Liver (tissue), 9 donors: ENCODE results near the gene LRRC74B. TPM values are rescaled to one million over a fixed set of nuclear protein-coding genes. Genes with fewer than 3 reads are reported as not detected.

Experiments
- DNase-seq: peaks from one replicate; pipeline ENCODE4 v3.0.0-alpha.2; 2017; ENCODE audit warnings: low spot score
- H3K27ac ChIP-seq, 2 donors: one replicate each; pipeline ENCODE4 v1.7.0; 2013; ENCODE audit warnings: inconsistent platforms in 2 of 2, low read length in 2 of 2, control low read depth in 1 of 2, low read depth in 1 of 2, mild to moderate bottlenecking in 1 of 2
- H3K27me3 ChIP-seq, 4 donors: one replicate each; pipeline versions ENCODE4 v1.6.1 to v1.7.0; 2013; ENCODE audit warnings: low read length in 3 of 4, inconsistent platforms in 1 of 4, mild to moderate bottlenecking in 1 of 4, moderate library complexity in 1 of 4; ENCODE audit not compliant: control insufficient read depth in 4 of 4, insufficient read depth in 4 of 4
- H3K36me3 ChIP-seq, 4 donors: one replicate each; pipeline versions ENCODE4 v1.6.1 to v1.7.0; 2013; ENCODE audit warnings: low read length in 3 of 4, mild to moderate bottlenecking in 3 of 4, low read depth in 1 of 4, moderate library complexity in 1 of 4; ENCODE audit not compliant: control insufficient read depth in 4 of 4, insufficient read depth in 3 of 4
- H3K4me1 ChIP-seq, 4 donors: one replicate each; pipeline versions ENCODE4 v1.6.1 to v1.7.0; 2013; ENCODE audit warnings: low read length in 3 of 4, mild to moderate bottlenecking in 3 of 4, moderate library complexity in 1 of 4; ENCODE audit not compliant: control insufficient read depth in 4 of 4, insufficient read depth in 4 of 4
- H3K4me3 ChIP-seq, 3 donors: one replicate each; pipeline versions ENCODE4 v1.6.1 to v1.7.0; 2013; ENCODE audit warnings: low read length in 3 of 3, control low read depth in 1 of 3, low read depth in 1 of 3, mild to moderate bottlenecking in 1 of 3
- H3K9ac ChIP-seq, 2 donors: one replicate each; pipeline ENCODE4 v1.7.0; 2013; ENCODE audit warnings: low read length in 2 of 2, mild to moderate bottlenecking in 2 of 2, moderate library complexity in 2 of 2, control low read depth in 1 of 2, low read depth in 1 of 2
- H3K9me3 ChIP-seq, 4 donors: one replicate each; pipeline versions ENCODE4 v1.6.1 to v1.7.0; 2013; ENCODE audit warnings: low read length in 3 of 4; ENCODE audit not compliant: control insufficient read depth in 4 of 4
- ATF3 ChIP-seq: IDR thresholded peaks from 2 replicates; pipeline ENCODE4 v1.6.1; 2016; ENCODE audit warnings: antibody characterized with exemption
- CTCF ChIP-seq: fragments of 150-350 bp; IDR thresholded peaks from 2 replicates; pipeline ENCODE4 v1.5.1; 2017; ENCODE audit warnings: improper control_type of control experiment, low read depth, low read length; ENCODE audit not compliant: missing input control
- EGR1 ChIP-seq, 2 donors: IDR thresholded peaks; 2 replicates each; pipeline ENCODE4 v1.6.1; 2016 to 2018; ENCODE audit warnings: antibody characterized with exemption in 2 of 2, low read depth in 2 of 2
- FOXA1 ChIP-seq: IDR thresholded peaks from 2 replicates; pipeline ENCODE4 v1.6.1; 2016; ENCODE audit warnings: antibody characterized with exemption
- FOXA2 ChIP-seq: IDR thresholded peaks from 2 replicates; pipeline ENCODE4 v1.6.1; 2016; ENCODE audit warnings: antibody characterized with exemption
- GABPA ChIP-seq, 2 donors: IDR thresholded peaks in 1 of 2; conservative IDR thresholded peaks in 1 of 2; 2 replicates each; pipeline ENCODE4 v1.6.1; 2016; ENCODE audit warnings: antibody characterized with exemption in 2 of 2, mild to moderate bottlenecking in 1 of 2, moderate library complexity in 1 of 2
- HNF4A ChIP-seq, 2 donors: conservative IDR thresholded peaks; 2 replicates each; pipeline ENCODE4 v1.6.1; 2016; ENCODE audit warnings: antibody characterized with exemption in 2 of 2, mild to moderate bottlenecking in 2 of 2
- HNF4G ChIP-seq: IDR thresholded peaks from 2 replicates; pipeline ENCODE4 v1.6.1; 2016; ENCODE audit warnings: antibody characterized with exemption
- JUND ChIP-seq, 2 donors: IDR thresholded peaks; 2 replicates each; pipeline ENCODE4 v1.6.1; 2016; ENCODE audit warnings: antibody characterized with exemption in 2 of 2
- MAX ChIP-seq: IDR thresholded peaks from 2 replicates; pipeline ENCODE4 v1.6.1; 2016; ENCODE audit warnings: antibody characterized with exemption
- NR2F2 ChIP-seq: IDR thresholded peaks from 2 replicates; pipeline ENCODE4 v1.6.1; 2016; ENCODE audit warnings: antibody characterized with exemption
- RAD21 ChIP-seq, 2 donors: IDR thresholded peaks; 2 replicates each; pipeline ENCODE4 v1.6.1; 2016; ENCODE audit warnings: antibody characterized with exemption in 2 of 2, mild to moderate bottlenecking in 2 of 2
- REST ChIP-seq: IDR thresholded peaks from 2 replicates; pipeline ENCODE4 v1.6.1; 2016; ENCODE audit warnings: antibody characterized with exemption, mild to moderate bottlenecking
- RXRA ChIP-seq, 2 donors: IDR thresholded peaks; 2 replicates each; pipeline ENCODE4 v1.6.1; 2017 to 2018; ENCODE audit warnings: antibody characterized with exemption in 2 of 2, mild to moderate bottlenecking in 1 of 2
- SP1 ChIP-seq: IDR thresholded peaks from 2 replicates; pipeline ENCODE4 v1.6.1; 2018; ENCODE audit warnings: antibody characterized with exemption, mild to moderate bottlenecking
- TAF1 ChIP-seq: conservative IDR thresholded peaks from 2 replicates; pipeline ENCODE4 v1.6.1; 2016; ENCODE audit warnings: antibody characterized with exemption, mild to moderate bottlenecking
- YY1 ChIP-seq: IDR thresholded peaks from 2 replicates; pipeline ENCODE4 v1.6.1; 2016; ENCODE audit warnings: antibody characterized with exemption, mild to moderate bottlenecking
- ZBTB33 ChIP-seq: IDR thresholded peaks from 2 replicates; pipeline ENCODE4 v1.6.1; 2016; ENCODE audit warnings: antibody characterized with exemption
- WGBS: extraction: QIAGEN DNeasy Blood & Tissue Kit; methylation state at CpG from one replicate; pipeline ENCODE4 v1.1.7; 2013; 5-methylcytosine and 5-hydroxymethylcytosine counted together
- polyA plus RNA-seq, 2 donors: library from polyadenylated mRNA; stranded (reverse) in 1 of 2; unstranded in 1 of 2; fragments of 200-250 nt in 1 of 2; fragments of >200 nt in 1 of 2; fragmentation: Nextera tagmentation in 1 of 2; extraction: Ambion mirVana in 1 of 2; gene quantifications; one replicate each; pipeline versions ENCODE4 v1.2.1 to v1.2.3, GENCODE V29; 2013 to 2015
- total RNA-seq, 2 donors: library from RNA; depleted of rRNA; stranded (reverse); fragments of >200 nt; gene quantifications; one replicate each; pipeline ENCODE4 v1.2.3, GENCODE V29; 2014
- donor health status: healthy.
- donor health status: healthy.
- donor health status: healthy.
- donor health status: healthy.
- donor health status: healthy.

Gene LRRC74B
- total and polyA plus RNA-seq, 4 donors, result not detected

GRCh38 chr22:21001601-21002325 is 44.0 kb upstream of the LRRC74B start, which contains the start of gene THAP7:
TSS of gene THAP7 (minus strand) at chr22:21002118. CDS start at chr22:21001911, 207 bp downstream.
- no peaks in the 10 kb centered on the region for H3K9me3 ChIP-seq
- DNase-seq, result peak; percentile 92
- TF ChIP-seq RAD21 (IDR thresholded peaks at IDR 0.05) (peak in 1 of 2 donors; percentile 48), HNF4A (conservative IDR thresholded peaks at IDR 0.05) (peak in 1 of 2 donors; percentile 4), HNF4G (no peak), CTCF (no peak), ATF3 (no peak), JUND (IDR thresholded peaks at IDR 0.05) (no peak), NR2F2 (no peak), SP1 (peak; percentile 57), GABPA (IDR thresholded peaks at IDR 0.05 in 1 of 2, conservative IDR thresholded peaks at IDR 0.05 in 1 of 2) (peak in 1 of 2 donors; percentile 92), RXRA (IDR thresholded peaks at IDR 0.05) (peak in 1 of 2 donors; percentile 34), FOXA1 (no peak), YY1 (peak; percentile 90), TAF1 (no peak), ZBTB33 (peak; percentile 99), FOXA2 (no peak), MAX (no peak), REST (peak; percentile 84), EGR1 (IDR thresholded peaks at IDR 0.05; ENCODE audit: low read depth in 2 of 2) (no peak)
- H3K27me3 ChIP-seq, result no peaks in the 10 kb centered on the region
- peak within 1 kb of the TSS; percentile 94 to 97 for H3K9ac ChIP-seq
- peak within 1 kb of the TSS; percentile 75 to 89 (median 87) for H3K4me3 ChIP-seq
- H3K27ac ChIP-seq, result peak within 1 kb of the TSS; percentile 91 to 96
- WGBS, result under 1% methylated on average over 83 of the region's 83 CpGs
- peaks cover 12 to 30% (median 23%) of the 10 kb centered on the region in 4 donors for H3K4me1 ChIP-seq
- peaks cover 0 to 30% (median under 1%) of the 10 kb centered on the region in 4 donors for H3K36me3 ChIP-seq
